GM15510 (cell line): ENCODE results near the gene CUL4A.

ENCODE experiments used
- POLR2A ChIP-seq: IDR thresholded peaks from 3 replicates; pipeline ENCODE4 v1.6.1; 2011; ENCODE audit warnings: borderline replicate concordance; ENCODE audit not compliant: insufficient read length; ENCODE audit errors: extremely low read depth

The CUL4A gene

DNA sequence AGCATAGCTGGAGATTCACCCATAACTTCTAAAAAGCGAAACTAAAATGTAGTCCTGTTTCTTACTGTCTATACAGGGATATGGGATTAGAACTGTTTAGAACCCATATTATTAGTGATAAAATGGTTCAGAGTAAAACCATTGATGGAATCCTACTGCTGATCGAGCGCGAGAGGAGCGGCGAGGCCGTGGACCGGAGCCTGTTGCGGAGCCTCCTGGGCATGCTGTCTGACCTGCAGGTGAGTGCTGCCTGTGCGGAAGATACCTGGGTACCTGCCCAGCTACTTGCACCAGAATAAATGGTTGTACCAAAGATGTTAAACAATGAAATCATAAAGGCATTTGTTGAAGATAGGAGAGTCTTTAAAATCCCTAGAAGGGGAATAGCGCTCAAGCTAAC is 23.7 kb downstream of the CUL4A start:
- TF ChIP-seq POLR2A = no peak

DNA sequence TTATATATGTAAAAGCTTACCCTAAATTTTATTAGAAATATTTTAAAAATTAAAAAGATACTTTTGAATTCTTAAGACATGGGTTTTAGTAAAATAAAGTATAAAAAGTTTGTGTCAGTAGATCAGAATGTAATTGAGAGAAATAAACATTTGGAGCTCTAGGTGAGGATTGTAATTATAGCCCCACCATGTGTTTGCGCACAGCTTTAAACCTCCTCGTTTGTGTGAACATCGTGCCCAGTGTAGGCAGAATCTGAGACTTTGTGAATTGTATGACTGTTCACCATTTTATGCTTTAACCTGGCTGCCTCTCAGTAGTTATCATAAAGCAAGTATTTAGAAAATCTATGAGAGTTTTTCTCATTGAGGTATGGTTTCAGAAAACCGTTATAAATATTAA is 29.1 kb downstream of the CUL4A start:
- no peak for TF ChIP-seq POLR2A

DNA sequence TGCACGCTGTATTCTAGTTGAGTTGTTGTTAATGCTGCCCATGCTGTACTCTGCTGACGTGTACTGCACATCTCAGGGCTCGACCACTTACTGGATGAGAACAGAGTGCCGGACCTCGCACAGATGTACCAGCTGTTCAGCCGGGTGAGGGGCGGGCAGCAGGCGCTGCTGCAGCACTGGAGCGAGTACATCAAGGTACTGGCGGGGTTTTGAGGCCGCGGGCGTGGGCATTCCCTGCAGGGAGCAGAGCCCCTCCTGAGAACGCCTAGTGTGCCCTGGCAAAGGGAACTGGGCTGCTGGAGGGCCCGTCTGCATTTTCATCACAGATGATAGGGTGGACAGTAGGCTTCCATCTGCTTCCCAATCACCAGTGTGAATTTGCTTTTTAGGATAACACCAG is 29.9 kb downstream of the CUL4A start:
- TF ChIP-seq POLR2A = no peak

DNA sequence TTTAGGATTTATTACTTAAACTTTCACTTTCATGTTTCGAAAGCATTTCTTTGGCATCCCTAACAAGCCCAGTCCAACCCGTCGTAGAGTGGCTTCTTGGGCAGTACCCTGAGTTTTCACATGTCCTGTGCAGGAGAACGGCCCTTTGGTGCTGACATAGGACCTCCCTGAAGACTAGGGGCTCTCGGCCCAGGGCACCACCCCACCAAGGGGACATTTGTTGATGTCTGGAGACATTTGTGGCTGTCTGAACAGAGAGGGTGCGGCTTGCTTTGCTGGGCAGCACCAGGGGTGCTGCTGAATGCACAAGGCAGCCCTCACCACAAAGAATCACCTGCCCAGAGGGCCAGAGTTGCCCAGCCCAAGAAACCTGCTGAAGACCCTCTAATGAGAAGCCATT is 30.6 kb downstream of the CUL4A start:
- no peak for TF ChIP-seq POLR2A

DNA sequence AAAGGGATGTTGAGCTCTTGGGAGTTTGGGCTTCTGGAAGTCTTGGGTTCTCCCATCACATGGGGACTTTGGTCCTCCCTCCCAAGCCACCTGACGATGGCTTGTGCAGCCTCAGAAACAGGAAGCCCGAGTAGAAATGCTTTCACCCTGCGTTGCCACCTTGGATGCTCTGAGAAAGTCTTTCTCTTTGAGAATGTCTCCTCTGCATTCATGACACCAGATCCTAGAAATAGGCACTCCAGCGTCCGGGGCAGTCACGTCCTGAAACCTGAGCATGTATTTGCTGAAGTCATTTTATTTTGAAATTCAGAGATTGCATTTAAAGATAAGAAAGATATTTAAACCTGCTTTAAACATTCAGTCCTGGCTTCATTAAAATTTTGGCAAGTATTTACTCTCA is 34.4 kb downstream of the CUL4A start:
- TF ChIP-seq POLR2A = no peak

DNA sequence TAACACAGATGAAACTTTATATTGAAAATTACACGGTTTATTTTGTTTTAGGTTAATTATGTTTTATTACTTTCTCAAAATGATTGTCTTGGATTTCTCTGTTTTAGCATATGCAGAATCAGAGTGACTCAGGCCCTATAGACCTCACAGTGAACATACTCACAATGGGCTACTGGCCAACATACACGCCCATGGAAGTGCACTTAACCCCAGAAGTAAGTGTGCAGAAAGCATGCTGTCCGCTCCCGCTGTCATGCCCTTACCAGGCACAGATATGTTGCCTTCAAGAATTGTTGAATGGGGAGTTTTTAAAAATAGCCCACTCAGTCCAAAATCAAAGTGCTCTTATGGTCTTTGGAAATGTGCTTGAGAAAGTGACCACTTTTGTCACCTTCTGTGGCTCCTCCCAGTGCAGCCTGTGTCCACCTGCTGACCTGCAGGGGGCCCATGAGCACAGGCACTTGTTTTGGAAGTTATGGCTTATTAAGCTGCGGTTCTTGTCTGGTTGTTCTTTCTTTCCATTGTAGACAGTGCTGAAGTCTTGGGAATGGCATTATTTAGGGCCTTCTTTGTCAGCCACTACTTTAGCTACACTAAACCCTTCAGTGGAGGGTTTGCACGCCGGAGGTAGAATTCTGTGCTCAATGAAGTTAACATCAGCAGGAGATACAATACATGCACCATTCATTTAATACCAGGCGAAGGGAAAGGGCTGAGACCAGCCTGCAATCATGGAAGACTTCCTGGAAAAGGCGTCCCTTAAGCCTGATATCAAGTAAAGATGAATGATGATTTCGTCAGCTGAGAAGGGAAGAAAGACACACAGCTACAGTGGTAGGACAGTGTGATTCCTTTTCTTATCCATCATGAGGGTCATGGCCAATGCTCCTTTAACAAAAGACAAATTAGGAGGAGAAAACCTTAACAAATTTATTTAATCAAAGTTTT is 36.7 kb downstream of the CUL4A start:
- no peak for TF ChIP-seq POLR2A

DNA sequence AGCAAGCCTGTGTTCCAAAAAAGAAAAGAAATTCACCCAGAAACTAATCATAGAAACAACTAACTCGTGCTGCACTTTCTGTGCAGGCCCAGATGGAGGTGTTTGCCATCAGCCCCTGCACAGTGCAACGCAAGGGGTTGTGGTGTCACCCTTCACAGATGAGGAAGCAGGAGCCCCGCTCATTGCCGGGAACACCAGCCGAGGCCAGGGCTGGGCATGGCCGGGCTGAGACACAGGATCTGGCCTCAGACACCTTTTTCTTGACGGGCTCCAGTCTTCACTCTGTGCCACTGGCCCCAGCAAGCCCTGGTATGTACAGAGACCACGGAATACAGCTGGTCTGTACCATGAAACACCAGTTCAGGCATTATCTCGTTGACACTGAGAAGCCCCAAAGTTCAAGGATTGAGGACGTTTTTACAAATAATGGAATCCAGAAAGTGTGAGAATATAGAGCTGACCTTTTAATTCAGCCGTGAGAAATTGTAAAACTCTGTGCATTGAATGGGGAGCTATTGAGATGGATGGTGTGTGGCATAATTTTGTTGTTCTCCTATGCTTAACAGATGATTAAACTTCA is 43.2 kb downstream of the CUL4A start:
- no peak for TF ChIP-seq POLR2A

DNA sequence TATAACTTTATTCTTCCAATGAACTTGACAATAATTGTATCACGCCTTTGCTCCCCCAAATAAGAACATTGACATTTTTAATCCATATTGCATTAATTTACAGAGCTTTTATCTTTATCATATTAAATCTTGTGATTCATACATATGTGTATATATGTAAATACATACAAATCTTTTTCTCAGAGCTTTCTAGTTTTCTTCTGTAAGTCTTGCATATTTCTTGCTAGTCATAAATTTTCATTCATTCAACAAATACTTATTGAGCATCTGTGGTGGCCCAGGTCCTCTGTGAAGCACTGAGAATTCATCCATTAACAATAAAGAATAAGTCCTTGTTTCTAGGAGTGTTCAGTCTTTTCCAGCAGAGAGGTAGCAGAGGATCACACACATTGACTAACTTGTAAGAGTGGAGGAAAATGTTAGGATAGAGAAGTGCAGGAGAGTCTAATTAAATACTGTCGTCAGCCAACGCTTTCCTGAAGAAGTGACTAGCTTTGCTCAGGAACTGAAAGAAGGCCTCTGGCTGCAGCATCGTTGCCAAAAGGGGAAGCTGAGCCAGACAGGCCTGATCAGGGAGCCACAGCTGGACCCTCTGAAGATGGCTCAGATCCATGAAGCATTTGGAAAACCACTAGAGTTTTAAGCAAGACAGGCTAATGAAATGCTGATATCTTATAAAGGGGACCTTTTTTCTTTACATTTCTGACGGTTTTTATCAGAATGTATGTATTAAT is 49.1 kb downstream of the CUL4A start:
- no peak for TF ChIP-seq POLR2A

DNA sequence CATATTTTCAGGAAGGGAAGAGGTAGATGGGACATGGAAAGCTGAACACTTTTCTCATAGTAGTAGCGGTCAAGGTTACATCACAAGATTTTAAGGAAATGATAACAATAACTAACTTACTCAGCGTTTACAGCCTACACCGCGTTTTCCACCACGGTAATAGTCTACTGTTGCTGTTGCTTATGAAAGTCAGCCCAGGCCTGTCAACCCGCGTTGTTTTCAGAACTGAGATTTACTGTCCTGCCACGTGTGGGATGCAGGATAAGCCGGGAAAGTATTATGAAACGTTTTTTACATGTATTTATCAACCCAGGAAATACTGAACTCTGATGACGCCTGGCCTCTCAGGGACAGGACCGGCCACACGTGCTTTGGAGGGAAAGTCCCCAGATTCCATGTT is 51.6 kb downstream of the CUL4A start:
- no peak for TF ChIP-seq POLR2A

DNA sequence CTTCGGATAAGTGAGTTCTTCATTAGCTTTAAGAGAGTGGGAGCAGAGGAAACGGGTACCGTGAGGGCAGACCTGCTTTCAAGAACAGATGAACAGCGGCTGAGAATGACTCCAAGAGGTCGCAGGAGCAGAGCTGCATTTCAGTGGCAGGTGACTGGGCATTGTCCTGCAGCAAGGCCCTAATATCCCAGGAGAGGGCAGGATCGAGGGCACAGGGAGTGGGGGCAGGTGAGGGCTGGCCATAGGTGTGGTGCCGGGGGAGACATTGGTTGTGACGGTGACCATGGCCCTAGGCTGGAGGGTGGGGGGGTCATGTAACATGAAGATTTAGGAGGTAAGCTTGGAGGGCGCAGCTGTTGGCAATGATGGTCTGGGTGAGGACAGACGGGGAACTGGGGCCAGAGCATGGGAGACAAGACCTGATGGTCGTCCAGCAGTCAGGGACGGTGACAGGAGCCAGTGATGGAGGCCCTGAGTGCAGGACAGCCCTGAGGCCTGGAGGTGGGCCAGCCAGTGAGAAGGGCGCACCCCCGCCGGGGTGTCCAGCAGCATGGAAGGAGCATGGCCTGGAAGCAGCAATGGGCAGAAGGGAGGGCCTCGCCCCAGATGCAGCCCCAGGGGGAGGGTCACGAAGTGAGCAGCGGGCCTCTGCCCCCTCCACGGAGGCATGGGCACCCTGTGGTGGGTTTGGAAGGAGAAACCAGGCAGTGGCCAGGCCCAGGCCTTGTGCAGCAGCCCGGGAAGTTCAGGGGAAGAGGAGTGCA is 58.4 kb downstream of the CUL4A start:
- no peak for TF ChIP-seq POLR2A

DNA sequence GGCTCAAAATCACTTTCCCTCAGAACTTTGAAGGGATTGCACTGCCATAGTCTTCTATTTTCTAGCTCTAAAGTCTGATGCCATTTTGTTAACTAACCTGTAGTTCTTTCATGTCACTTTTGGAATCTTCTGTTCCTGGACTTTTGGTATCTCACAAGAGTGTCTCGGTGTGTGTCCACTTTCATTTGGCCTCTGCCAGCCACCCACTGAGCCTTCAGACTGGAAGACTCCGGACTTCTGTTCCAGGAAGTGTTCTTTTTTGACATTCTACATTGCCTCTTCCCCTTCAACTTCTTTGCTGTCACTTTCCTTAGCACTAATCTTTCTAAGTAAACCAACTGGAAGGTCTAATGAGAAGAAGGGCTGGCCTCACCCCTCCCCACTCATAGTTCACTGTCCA is 62.6 kb downstream of the CUL4A start:
- TF ChIP-seq POLR2A = no peak

DNA sequence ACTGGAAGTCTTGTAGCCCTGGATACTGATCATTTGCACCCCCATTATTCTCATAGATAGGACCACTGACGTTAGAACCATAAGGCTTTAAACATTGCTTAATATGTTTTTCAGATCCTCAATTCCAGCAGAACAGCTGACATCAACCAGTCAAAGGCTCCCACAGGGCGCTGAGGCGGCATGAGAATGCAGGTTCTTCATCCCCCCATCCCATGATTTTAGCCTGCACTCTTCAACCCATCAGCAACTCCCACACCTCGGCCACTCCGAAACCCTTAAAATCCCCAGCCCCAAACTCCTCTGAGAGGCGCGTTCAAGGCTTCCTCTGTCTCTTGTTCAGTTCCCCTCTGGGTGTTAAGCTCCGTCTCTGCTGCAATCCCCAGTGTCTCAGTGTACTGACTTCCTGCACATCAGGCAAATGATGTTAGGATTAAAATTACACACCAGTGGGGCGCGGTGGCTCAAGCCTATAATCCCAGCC is 63.3 kb downstream of the CUL4A start:
- no peak for TF ChIP-seq POLR2A

DNA sequence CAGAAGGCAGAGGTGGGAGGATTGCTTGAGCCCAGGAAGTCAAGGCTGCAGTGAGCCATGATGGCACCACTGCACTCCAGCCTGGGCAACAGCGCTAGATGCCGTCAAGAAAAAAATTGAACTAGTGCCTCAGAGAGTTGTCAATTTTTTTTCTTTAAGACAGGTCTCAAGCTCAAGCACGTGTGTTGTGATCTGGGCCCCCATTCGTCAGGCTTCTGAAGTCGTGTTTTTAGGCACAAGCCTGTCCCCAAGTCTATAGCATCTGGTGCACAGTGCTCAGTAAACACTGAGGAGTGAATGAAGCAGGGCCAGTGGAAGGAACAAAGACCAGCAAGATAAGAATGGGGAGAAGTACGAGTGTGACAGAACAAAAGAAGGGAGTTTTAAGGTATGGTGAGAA is 63.9 kb downstream of the CUL4A start:
- TF ChIP-seq POLR2A = no peak

DNA sequence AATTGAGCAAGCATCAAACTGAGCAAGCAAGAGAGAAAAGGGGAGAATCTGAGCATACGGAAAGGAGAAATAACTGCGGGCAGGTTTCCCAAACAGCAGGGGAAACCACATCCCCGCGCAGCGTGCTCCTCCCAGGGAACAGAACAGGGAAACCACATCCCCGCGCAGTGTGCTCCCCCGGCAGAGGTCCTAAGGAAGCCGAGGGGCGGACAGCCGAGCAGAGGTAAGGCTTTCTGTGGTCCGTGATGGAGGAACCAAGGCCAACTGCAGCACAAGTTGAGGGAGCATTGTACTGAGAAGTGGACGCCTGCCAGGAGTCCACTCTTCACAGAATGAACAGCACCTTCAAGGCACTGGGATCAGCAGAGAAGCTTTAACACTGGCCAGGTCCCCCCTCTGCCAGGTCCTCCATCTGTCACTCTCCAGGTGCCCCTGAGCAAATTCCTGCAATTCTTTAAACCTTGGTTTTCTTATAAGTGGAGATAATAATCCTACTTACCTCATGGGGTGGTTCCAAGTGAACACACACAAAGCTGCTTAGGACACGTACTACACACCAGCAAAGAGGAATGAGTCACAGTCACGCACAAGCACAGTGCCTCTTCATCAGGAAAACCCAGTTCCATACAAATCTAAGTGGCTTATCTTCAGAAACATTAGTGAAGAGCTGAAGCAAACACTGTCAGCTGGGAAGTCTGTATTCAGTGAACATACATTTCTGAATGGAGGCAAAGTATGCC is 64.6 kb downstream of the CUL4A start:
- TF ChIP-seq POLR2A = no peak
